Epithelial cell of esophagus (primary cell): ENCODE measurements around the gene KLF16.
"Not testable (repeated sequence)": the region's sequence is repeated elsewhere in the genome, so short reads cannot be mapped to it uniquely, and the experiment has no call there.

Source experiments
- DNase-seq: peaks from one replicate; pipeline ENCODE4 v3.0.0; 2010; ENCODE audit warnings: low read depth
- H3K4me3 ChIP-seq: 2 replicates; pipeline ENCODE4 v1.5.1; 2011; ENCODE audit warnings: mild to moderate bottlenecking, low read length, control low read depth
- CTCF ChIP-seq: IDR thresholded peaks from 2 replicates; pipeline ENCODE4 v1.5.1; 2011; ENCODE audit warnings: low read depth, mild to moderate bottlenecking, low read length, control low read depth, inconsistent platforms; ENCODE audit not compliant: insufficient read depth; ENCODE audit errors: missing control alignments

Gene KLF16

GRCh38 chr19:1884291-1884718 is 20.9 kb upstream of the KLF16 start:
- peak overlapping the region; percentile 76 for H3K4me3 ChIP-seq
- DNase-seq = peak; percentile 32
- no peak for TF ChIP-seq CTCF

GRCh38 chr19:1883784-1884183 is 20.4 kb upstream of the KLF16 start:
- peak overlapping the region; percentile 76 for H3K4me3 ChIP-seq
- no peak for DNase-seq
- no peak for TF ChIP-seq CTCF

GRCh38 chr19:1882786-1883692 is 19.7 kb upstream of the KLF16 start:
- no peak overlapping the region for H3K4me3 ChIP-seq
- no peak for DNase-seq
- TF ChIP-seq CTCF = no peak

GRCh38 chr19:1882089-1882785 is 18.9 kb upstream of the KLF16 start:
- H3K4me3 ChIP-seq = no peak overlapping the region
- no peak for DNase-seq
- TF ChIP-seq CTCF = no peak

- DNase-seq, H3K4me3 ChIP-seq: not testable (repeated sequence)
These were observed 18.2 kb upstream of the KLF16 start for GRCh38 chr19:1881393-1882088.

GRCh38 chr19:1880611-1881392 is 17.4 kb upstream of the KLF16 start:
- no peak overlapping the region for H3K4me3 ChIP-seq
- TF ChIP-seq CTCF = no peak

GRCh38 chr19:1879982-1880381 is 16.6 kb upstream of the KLF16 start:
- not testable (repeated sequence) for H3K4me3 ChIP-seq, DNase-seq

More at GRCh38 chr19:1880611-1881392, 17.4 kb upstream of the KLF16 start:
- no peak for DNase-seq

- not testable (repeated sequence) for H3K4me3 ChIP-seq, DNase-seq
These were observed 15.2 kb upstream of the KLF16 start for GRCh38 chr19:1878583-1878982.

GRCh38 chr19:1877280-1877660 is 13.9 kb upstream of the KLF16 start:
- not testable (repeated sequence) for H3K4me3 ChIP-seq, DNase-seq

- peak overlapping the region; percentile 91 for H3K4me3 ChIP-seq
- DNase-seq = not testable (repeated sequence)
These were observed 13.3 kb upstream of the KLF16 start for GRCh38 chr19:1876496-1877279.
